C1 segment of cervical spinal cord (tissue), 14 donors: ENCODE measurements around the gene RAB7A.
"Not testable (repeated sequence)": the region's sequence is repeated elsewhere in the genome, so short reads cannot be mapped to it uniquely, and the experiment has no call there.

Experiments used
- DNase-seq, 14 donors: peaks; one replicate each; lab custom pipeline; 2025; lab: John Stamatoyannopoulos, UW

Gene RAB7A

GRCh38 chr3:128815318-128816064 is 89.5 kb downstream of the RAB7A start:
- DNase-seq: no peak

- no peak for DNase-seq
Measured at GRCh38 chr3:128818186-128818787, 92.3 kb downstream of the RAB7A start.

GRCh38 chr3:128820252-128820839 is 94.4 kb downstream of the RAB7A start:
- no peak for DNase-seq

GRCh38 chr3:128823008-128823407 is 97.0 kb downstream of the RAB7A start:
- no peak for DNase-seq

- peak in 1 of 14 donors; percentile 19 for DNase-seq
Measured at GRCh38 chr3:128823631-128824030, 97.6 kb downstream of the RAB7A start.

- peak in 2 of 14 donors; percentile 16 to 31 for DNase-seq
Measured at GRCh38 chr3:128824132-128824850, 98.3 kb downstream of the RAB7A start.

GRCh38 chr3:128825117-128825725 is 99.2 kb downstream of the RAB7A start:
- no peak for DNase-seq

GRCh38 chr3:128829087-128829486 is 103.1 kb downstream of the RAB7A start:
- DNase-seq: not testable (repeated sequence)

- DNase-seq: not testable (repeated sequence)
Measured at GRCh38 chr3:128829925-128830625, 104.1 kb downstream of the RAB7A start.

GRCh38 chr3:128830762-128831161 is 104.8 kb downstream of the RAB7A start:
- not testable (repeated sequence) for DNase-seq

GRCh38 chr3:128832979-128833378 is 107.0 kb downstream of the RAB7A start:
- DNase-seq: not testable (repeated sequence)

GRCh38 chr3:128835096-128835495 is 109.1 kb downstream of the RAB7A start:
- DNase-seq: no peak

- DNase-seq: no peak
Measured at GRCh38 chr3:128841926-128842920, 116.2 kb downstream of the RAB7A start.

GRCh38 chr3:128844502-128844901 is 118.5 kb downstream of the RAB7A start:
- peak in 2 of 14 donors; percentile 26 to 47 for DNase-seq

GRCh38 chr3:128845119-128845777 is 119.3 kb downstream of the RAB7A start:
- DNase-seq: peak in 4 of 14 donors; percentile 28 to 79 (median 38)

GRCh38 chr3:128845778-128846485 is 119.9 kb downstream of the RAB7A start:
- peak in 13 of 14 donors; percentile 22 to 80 (median 60) for DNase-seq

- DNase-seq: peak in 1 of 14 donors; percentile 51
Measured at GRCh38 chr3:128846486-128846891, 120.5 kb downstream of the RAB7A start.

GRCh38 chr3:128847666-128848370 is 121.8 kb downstream of the RAB7A start:
- no peak for DNase-seq
